Panc1 (cell line): ENCODE results near the gene TUBB4B.

Experiments used
- CTCF ChIP-seq: fragments of 450-650 bp; IDR thresholded peaks from 2 replicates; pipeline ENCODE4 v1.5.1; 2017; ENCODE audit warnings: mild to moderate bottlenecking
- POLR2AphosphoS5 ChIP-seq: IDR thresholded peaks from 2 replicates; pipeline ENCODE4 v1.6.1; 2012; ENCODE audit warnings: mild to moderate bottlenecking, low read depth, low read length, moderate library complexity
- REST ChIP-seq, 2 experiments: IDR thresholded peaks; 2 replicates each; pipeline ENCODE4 v1.6.1; 2011 to 2012; ENCODE audit warnings: low read depth in 2 of 2, control low read depth in 1 of 2, low read length in 1 of 2, mild to moderate bottlenecking in 1 of 2, moderate library complexity in 1 of 2; ENCODE audit not compliant: insufficient read depth in 1 of 2
- SIN3A ChIP-seq: IDR thresholded peaks from 2 replicates; pipeline ENCODE4 v1.6.1; 2012; ENCODE audit warnings: low read depth, mild to moderate bottlenecking, low read length, moderate library complexity, borderline replicate concordance; ENCODE audit not compliant: insufficient read depth
- TCF7L2 ChIP-seq: IDR thresholded peaks from 2 replicates; pipeline ENCODE4 v1.6.1; 2011; ENCODE audit warnings: mild to moderate bottlenecking, low read depth, low read length, inconsistent platforms

- TF ChIP-seq CTCF = peak; percentile 64
- 0 out of 4 replicates have a peak, but pooled peaks of 1 of the 2 experiments have one; percentile 15 for TF ChIP-seq REST (IDR thresholded peaks at IDR 0.05; ENCODE audit: insufficient read depth in 1 of 2, low read depth in 2 of 2, low read length in 1 of 2)
- TF ChIP-seq POLR2AphosphoS5 = peak; percentile 69; the same call in 1 of the 2 replicates
- no peak; the same call in 1 of the 2 replicates for TF ChIP-seq SIN3A
- TF ChIP-seq TCF7L2 = no peak
Measured at GRCh38 chr9:137277329-137278041, 36.4 kb downstream of the TUBB4B start, which contains the start of gene TOR4A.
